Erythroblast (primary cell): ENCODE measurements around the gene WFDC10A.

Source experiments
- GATA1 ChIP-seq: IDR thresholded peaks from 2 replicates; pipeline ENCODE4 v1.6.1; 2011; ENCODE audit warnings: low read depth, mild to moderate bottlenecking, control low read depth, low read length, moderate library complexity
- POLR2A ChIP-seq: IDR thresholded peaks from 2 replicates; pipeline ENCODE4 v1.6.1; 2011; ENCODE audit warnings: mild to moderate bottlenecking, low read length

DNA sequence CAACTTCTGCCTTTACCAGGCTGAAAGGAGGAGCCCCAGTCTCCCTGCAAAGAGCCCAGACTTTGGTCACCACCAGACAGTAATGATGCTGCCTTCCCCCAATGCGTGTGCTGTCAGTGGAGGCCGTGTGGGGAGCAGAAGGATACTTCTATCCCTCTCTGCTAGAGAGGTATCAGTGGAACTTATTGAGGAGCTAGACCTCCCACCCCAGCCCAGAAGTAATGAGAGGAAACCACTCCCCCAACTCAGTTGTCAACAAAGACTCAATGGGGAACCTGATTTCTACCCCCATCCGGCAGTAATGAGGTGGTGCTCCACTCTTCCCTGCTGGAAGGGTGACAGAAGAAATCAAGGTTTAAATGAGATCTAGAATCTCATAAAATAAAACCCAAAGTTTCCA, 46.0 kb upstream of the WFDC10A start:
- no peak for TF ChIP-seq POLR2A
- TF ChIP-seq GATA1: no peak
